NCI-H1694 (cell line): ENCODE results near the gene RAD18.

Experiments
- DNase-seq: peaks from one replicate; lab custom pipeline; 2025; lab: John Stamatoyannopoulos, UW

Gene RAD18

GRCh38 chr3:8864402-8865350 is 98.6 kb downstream of the RAD18 start:
- no peak for DNase-seq

- no peak for DNase-seq
Measured at GRCh38 chr3:8863891-8864290, 99.4 kb downstream of the RAD18 start.

GRCh38 chr3:8857720-8858367 is 105.4 kb downstream of the RAD18 start:
- DNase-seq: no peak

- no peak for DNase-seq
Measured at GRCh38 chr3:8856721-8857120, 106.6 kb downstream of the RAD18 start.

GRCh38 chr3:8856071-8856470 is 107.2 kb downstream of the RAD18 start:
- DNase-seq: no peak

GRCh38 chr3:8854656-8855055 is 108.6 kb downstream of the RAD18 start:
- DNase-seq: no peak

- DNase-seq: no peak
Measured at GRCh38 chr3:8853081-8853480, 110.2 kb downstream of the RAD18 start.

- DNase-seq: no peak
Measured at GRCh38 chr3:8852511-8852910, 110.8 kb downstream of the RAD18 start.

GRCh38 chr3:8851703-8852102 is 111.6 kb downstream of the RAD18 start:
- no peak for DNase-seq

- DNase-seq: no peak
Measured at GRCh38 chr3:8848696-8849131, 114.6 kb downstream of the RAD18 start.

GRCh38 chr3:8847317-8847716 is 116.0 kb downstream of the RAD18 start:
- DNase-seq: no peak

- DNase-seq: no peak
Measured at GRCh38 chr3:8846176-8846575, 117.1 kb downstream of the RAD18 start.

GRCh38 chr3:8845641-8846040 is 117.6 kb downstream of the RAD18 start:
- no peak for DNase-seq

GRCh38 chr3:8843347-8843746 is 119.9 kb downstream of the RAD18 start:
- DNase-seq: no peak

GRCh38 chr3:8842293-8842692 is 121.0 kb downstream of the RAD18 start:
- no peak for DNase-seq

- DNase-seq: no peak
Measured at GRCh38 chr3:8841472-8841871, 121.8 kb downstream of the RAD18 start.

- DNase-seq: no peak
Measured at GRCh38 chr3:8840556-8840955, 122.7 kb downstream of the RAD18 start.

GRCh38 chr3:8839607-8840325 is 123.5 kb downstream of the RAD18 start:
- DNase-seq: no peak

- DNase-seq: no peak
Measured at GRCh38 chr3:8838765-8839423, 124.4 kb downstream of the RAD18 start.

GRCh38 chr3:8838234-8838633 is 125.0 kb downstream of the RAD18 start:
- no peak for DNase-seq

- DNase-seq: no peak
Measured at GRCh38 chr3:8837162-8837561, 126.1 kb downstream of the RAD18 start.

- DNase-seq: no peak
Measured at GRCh38 chr3:8836096-8836495, 127.2 kb downstream of the RAD18 start.
